HG03066 (cell line): ENCODE results near the gene SHMT2.

Source experiments
- ATAC-seq: cut with Tn5 transposase; IDR thresholded peaks from one replicate; pipeline ENCODE4 v1.9.1; 2021; ENCODE audit warnings: low read depth; ENCODE audit not compliant: unreplicated experiment

SHMT2 gene

GRCh38 chr12:57213058-57213715, 16.3 kb upstream of the SHMT2 start:
- no peak for ATAC-seq

- ATAC-seq = no peak
These were observed 15.6 kb upstream of the SHMT2 start for GRCh38 chr12:57213763-57214397.

- no peak for ATAC-seq
These were observed 15.1 kb upstream of the SHMT2 start for GRCh38 chr12:57214398-57214781.

GRCh38 chr12:57215065-57215464, 14.4 kb upstream of the SHMT2 start:
- ATAC-seq = no peak

GRCh38 chr12:57215668-57216013, 13.9 kb upstream of the SHMT2 start:
- ATAC-seq = no peak

- no peak for ATAC-seq
These were observed 13.2 kb upstream of the SHMT2 start, which contains the start of gene NXPH4 for GRCh38 chr12:57216014-57216911. Gene NXPH4 (plus strand): TSS chr12:57216794. CDS start chr12:57216970, 176 bp downstream.

GRCh38 chr12:57216921-57217879, 12.3 kb upstream of the SHMT2 start:
- no peak for ATAC-seq

- ATAC-seq = no peak
These were observed 11.3 kb upstream of the SHMT2 start for GRCh38 chr12:57218030-57218853.

- ATAC-seq = no peak
These were observed 10.1 kb upstream of the SHMT2 start for GRCh38 chr12:57219205-57219992.

GRCh38 chr12:57219993-57220754, 9.3 kb upstream of the SHMT2 start:
- ATAC-seq = no peak

GRCh38 chr12:57220770-57221168, 8.7 kb upstream of the SHMT2 start:
- ATAC-seq = no peak

GRCh38 chr12:57221169-57221917, 8.2 kb upstream of the SHMT2 start:
- no peak for ATAC-seq

- ATAC-seq = no peak
These were observed 7.0 kb upstream of the SHMT2 start for GRCh38 chr12:57222286-57223190.

- no peak for ATAC-seq
These were observed 6.0 kb upstream of the SHMT2 start for GRCh38 chr12:57223191-57224165.
